Smooth muscle cell (in vitro differentiated cells): ENCODE data around the gene SPRED1. TPM values are rescaled to one million over a fixed set of nuclear protein-coding genes. Genes with fewer than 3 reads are reported as not detected.
A peak's percentile ranks its signal among the peaks of the same experiment; 100 is the strongest.

Source experiments
- DNase-seq: peaks from one replicate; lab custom pipeline; 2025; ENCODE audit not compliant: unreplicated experiment; lab: John Stamatoyannopoulos, UW
- H2AFZ ChIP-seq: fragments of 200-600 bp; sonication (generic); 2 replicates; pipeline ENCODE4 v1.6.0; 2016; ENCODE audit warnings: antibody characterized with exemption, low read depth, mild to moderate bottlenecking
- H3F3A ChIP-seq: fragments of 200-600 bp; sonication (generic); 2 replicates; pipeline ENCODE4 v1.6.0; 2017; ENCODE audit warnings: antibody characterized with exemption, low read depth
- H3K27ac ChIP-seq: fragments of 200-600 bp; sonication (generic); 2 replicates; pipeline ENCODE4 v1.5.1; 2016; ENCODE audit warnings: low read depth, mild to moderate bottlenecking
- H3K27me3 ChIP-seq: fragments of 200-600 bp; sonication (generic); 2 replicates; pipeline ENCODE4 v1.6.1; 2016; ENCODE audit warnings: low read depth, mild to moderate bottlenecking
- H3K36me3 ChIP-seq: fragments of 200-600 bp; sonication (generic); 2 replicates; pipeline ENCODE4 v1.5.1; 2016; ENCODE audit warnings: low read depth
- H3K4me1 ChIP-seq: fragments of 200-600 bp; sonication (generic); 2 replicates; pipeline ENCODE4 v1.5.1; 2016; ENCODE audit warnings: low read depth
- H3K4me2 ChIP-seq: fragments of 200-600 bp; sonication (generic); 2 replicates; pipeline ENCODE4 v1.6.0; 2016; ENCODE audit warnings: mild to moderate bottlenecking
- H3K4me3 ChIP-seq: fragments of 200-600 bp; sonication (generic); 2 replicates; pipeline ENCODE4 v1.5.1; 2016; ENCODE audit warnings: mild to moderate bottlenecking
- H3K79me2 ChIP-seq: fragments of 200-600 bp; sonication (generic); 2 replicates; pipeline ENCODE4 v1.6.0; 2016; ENCODE audit warnings: low read depth, mild to moderate bottlenecking
- H3K9ac ChIP-seq: fragments of 200-600 bp; sonication (generic); 2 replicates; pipeline ENCODE4 v1.6.0; 2016; ENCODE audit warnings: low read depth
- H3K9me3 ChIP-seq: fragments of 200-600 bp; sonication (generic); replicated peaks from 2 replicates; pipeline ENCODE4 v1.5.1; 2016; ENCODE audit warnings: low read depth
- H4K20me1 ChIP-seq: fragments of 200-600 bp; sonication (generic); 2 replicates; pipeline ENCODE4 v1.6.0; 2016; ENCODE audit warnings: low read depth
- CTCF ChIP-seq: fragments of 200-600 bp; sonication (generic); IDR thresholded peaks from 2 replicates; pipeline ENCODE4 v1.5.1; 2017; ENCODE audit warnings: borderline replicate concordance, mild to moderate bottlenecking, antibody characterized with exemption; ENCODE audit not compliant: insufficient read depth, poor library complexity, severe bottlenecking
- WGBS: methylation state at CpG from one replicate; pipeline ENCODE4 v1.1.7; 2016; ENCODE audit warnings: low lambda C conversion rate; 5-methylcytosine and 5-hydroxymethylcytosine counted together
- polyA plus RNA-seq: library from polyadenylated mRNA; unstranded; fragments of >200 nt; fragmentation: Nextera tagmentation; extraction: Ambion mirVana; gene quantifications from 2 replicates; pipeline ENCODE4 v1.2.1, GENCODE V29; 2016
- total RNA-seq: library from RNA; depleted of rRNA; stranded (reverse); fragments of >200 nt; gene quantifications from 2 replicates; pipeline ENCODE4 v1.2.3, GENCODE V29; 2014

The SPRED1 gene
- total RNA-seq (53.0 and 56.5 TPM in 2 replicates), polyA plus RNA-seq (15.6 and 22.2 TPM in 2 replicates)

DNA sequence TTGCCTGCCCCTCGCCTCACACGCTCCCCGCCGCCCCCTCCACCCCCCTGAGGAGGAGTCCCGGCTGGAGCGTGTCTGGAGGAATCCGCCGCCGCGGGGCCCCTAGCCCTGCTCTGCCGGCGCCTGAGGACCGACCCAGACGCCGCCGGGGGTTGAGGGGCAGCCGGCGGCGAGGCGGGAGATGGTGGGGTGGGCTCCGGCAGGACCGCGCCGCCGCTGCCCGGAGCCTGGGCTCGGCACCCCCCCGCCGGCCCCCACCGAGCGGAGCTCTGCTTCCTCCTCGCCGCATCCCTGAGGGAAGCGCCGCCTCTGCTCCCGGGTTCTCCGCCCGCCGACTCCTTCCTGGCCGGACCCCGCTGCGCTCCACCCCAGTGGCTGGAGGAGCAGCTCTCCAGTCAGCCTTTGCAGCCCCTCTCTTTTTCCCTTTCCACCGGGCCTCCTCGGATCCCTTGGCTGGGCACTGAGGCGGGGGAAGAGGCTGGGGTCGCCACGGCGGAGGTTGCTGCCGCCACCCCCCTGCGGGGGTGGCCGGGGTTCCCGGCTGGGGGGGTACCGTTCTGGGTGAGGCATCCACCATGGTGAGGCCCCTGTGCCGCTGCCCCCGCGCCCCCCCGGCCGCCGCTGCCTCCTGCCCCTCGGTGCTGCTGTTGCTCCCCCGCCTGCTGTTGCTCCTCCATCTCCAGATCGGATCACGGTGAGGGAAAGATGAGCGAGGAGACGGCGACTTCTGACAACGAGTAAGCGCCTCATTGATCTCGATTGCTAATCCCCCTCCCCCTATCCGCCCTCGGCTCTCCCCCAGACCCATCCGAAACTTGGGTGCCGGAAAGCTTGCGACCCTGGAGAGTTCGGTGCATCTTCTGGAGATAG is at the start of gene SPRED1:
Gene SPRED1 (plus strand): TSS at position 356 of the 870 bp plus-strand sequence. CDS start 350 bp downstream, at position 706.
- Histone ChIP-seq H3K4me3 (peak within 1 kb of the TSS; percentile 88), H3K36me3 (no peaks in the 10 kb centered on the region), H4K20me1 (peaks cover 47% of the 10 kb centered on the region), H3K9me3 (no peaks in the 10 kb centered on the region), H3K4me2 (peak within 1 kb of the TSS; percentile 96), H3K9ac (peak within 1 kb of the TSS; percentile 92), H3K79me2 (peaks cover 52% of the 10 kb centered on the region), H3K27ac (peak within 1 kb of the TSS; percentile 97), H3F3A (peaks cover 16% of the 10 kb centered on the region), H3K27me3 (no peaks in the 10 kb centered on the region), H2AFZ (peak within 1 kb of the TSS; percentile 92), H3K4me1 (peaks cover 42% of the 10 kb centered on the region)
- no peak for TF ChIP-seq CTCF
- under 1% methylated on average over 26 of the region's 75 CpGs for whole genome bisulfite sequencing
- peak; percentile 57 for DNase-seq

GRCh38 chr15:38205526-38206272 is 46.9 kb upstream of the SPRED1 start:
- no peak overlapping the region for H3K4me2 ChIP-seq
- no peaks in the 10 kb centered on the region for H3K9me3 ChIP-seq
- H3F3A ChIP-seq = no peaks in the 10 kb centered on the region
- no peak for DNase-seq
- H3K4me3 ChIP-seq = no peak overlapping the region
- no peaks in the 10 kb centered on the region for H3K36me3 ChIP-seq
- peaks cover 18% of the 10 kb centered on the region for H3K27me3 ChIP-seq
- no peaks in the 10 kb centered on the region for H3K79me2 ChIP-seq
- no peak for TF ChIP-seq CTCF
- H3K27ac ChIP-seq = no peak overlapping the region
- peaks cover 6% of the 10 kb centered on the region for H3K4me1 ChIP-seq
- H4K20me1 ChIP-seq = no peaks in the 10 kb centered on the region
- H2AFZ ChIP-seq = no peak overlapping the region
- no peak overlapping the region for H3K9ac ChIP-seq
- 77% methylated on average over 3 of the region's 3 CpGs for WGBS

DNA sequence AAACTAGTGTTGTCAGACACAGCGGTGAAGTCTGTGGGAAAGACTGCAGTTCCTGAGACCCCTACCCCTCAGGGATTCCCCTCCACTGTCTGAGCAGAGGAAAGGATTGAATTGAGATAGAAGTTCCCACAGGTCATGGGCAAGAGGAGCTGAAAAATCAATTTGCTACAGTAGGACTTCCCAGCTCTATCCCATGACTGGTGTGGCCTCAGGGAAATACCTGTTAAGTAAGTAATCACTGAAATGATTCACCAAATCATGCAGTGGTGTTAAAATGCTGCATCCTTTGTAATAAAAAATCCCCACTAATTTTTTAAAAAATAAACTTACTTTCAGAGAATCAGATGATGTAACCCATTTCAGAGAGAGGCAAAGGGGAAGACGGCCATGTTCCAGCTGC is 45.0 kb upstream of the SPRED1 start:
- WGBS = 100% methylated on average over 2 of the region's 2 CpGs
- H3K4me2 ChIP-seq = no peak overlapping the region

More for the DNA sequence above, 45.0 kb upstream of the SPRED1 start:
- no peaks in the 10 kb centered on the region for H3K79me2 ChIP-seq
- no peaks in the 10 kb centered on the region for H3K36me3 ChIP-seq
- H3K27ac ChIP-seq = no peak overlapping the region
- TF ChIP-seq CTCF = no peak
- no peak overlapping the region for H3K4me3 ChIP-seq
- H2AFZ ChIP-seq = no peak overlapping the region
- no peaks in the 10 kb centered on the region for H3K9me3 ChIP-seq
- H3F3A ChIP-seq = no peaks in the 10 kb centered on the region
- H4K20me1 ChIP-seq = no peaks in the 10 kb centered on the region
- peaks cover 18% of the 10 kb centered on the region for H3K27me3 ChIP-seq
- no peak for DNase-seq
- H3K4me1 ChIP-seq = peaks cover 6% of the 10 kb centered on the region
- no peak overlapping the region for H3K9ac ChIP-seq
